A549 (cell line): Measurements from ENCODE around the gene F2.

Experiments used
- CTCF ChIP-seq: fragments of >200 bp; sonication (Bioruptor Twin); formaldehyde crosslinking; IDR thresholded peaks from 3 replicates; pipeline ENCODE4 v1.5.1; 2016
- EP300 ChIP-seq, 2 experiments: fragments of >200 bp; sonication (Bioruptor Twin); formaldehyde crosslinking; IDR thresholded peaks; 2 replicates in 1 of 2; 3 replicates in 1 of 2; pipeline ENCODE4 v1.6.1; 2016 to 2017
- HEYL ChIP-seq: fragments of 250-450 bp; sonication (Bioruptor Pico); IDR thresholded peaks from 2 replicates; pipeline ENCODE4 v1.8.0; 2021; ENCODE audit warnings: mild to moderate bottlenecking, moderate library complexity
- MAZ ChIP-seq: fragments of 150-350 bp; IDR thresholded peaks from 2 replicates; pipeline ENCODE4 v1.6.1; 2014; ENCODE audit warnings: antibody characterized with exemption, low read depth, low read length, borderline replicate concordance
- NR3C1 ChIP-seq: fragments of >200 bp; sonication (Bioruptor Twin); formaldehyde crosslinking; IDR thresholded peaks from 3 replicates; pipeline ENCODE4 v1.6.1; 2017
- RNF2 ChIP-seq: fragments of 200-600 bp; sonication (generic); IDR thresholded peaks from 2 replicates; pipeline ENCODE4 v1.6.1; 2016; ENCODE audit warnings: low read depth, mild to moderate bottlenecking, antibody characterized with exemption, moderate library complexity, borderline replicate concordance
- SMC3 ChIP-seq: fragments of >200 bp; sonication (Bioruptor Twin); formaldehyde crosslinking; IDR thresholded peaks from 3 replicates; pipeline ENCODE4 v1.6.1; 2018; ENCODE audit warnings: inconsistent platforms
- USF2 ChIP-seq: fragments of 450-650 bp; IDR thresholded peaks from 2 replicates; pipeline ENCODE4 v1.6.1; 2014; ENCODE audit warnings: antibody characterized with exemption

DNA sequence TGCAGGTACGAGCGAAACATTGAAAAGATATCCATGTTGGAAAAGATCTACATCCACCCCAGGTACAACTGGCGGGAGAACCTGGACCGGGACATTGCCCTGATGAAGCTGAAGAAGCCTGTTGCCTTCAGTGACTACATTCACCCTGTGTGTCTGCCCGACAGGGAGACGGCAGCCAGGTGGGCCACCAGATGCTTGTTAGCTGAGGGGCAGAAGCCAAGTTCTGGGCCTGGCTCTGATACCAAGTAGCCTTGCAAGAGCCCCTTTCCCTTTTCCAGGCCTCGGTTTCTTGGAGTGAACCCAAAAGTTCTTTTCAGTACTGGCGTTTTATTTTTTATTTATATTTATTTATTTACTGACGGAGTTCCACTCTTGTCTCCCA, 9.6 kb downstream of the F2 start:
- TF ChIP-seq HEYL (CRISPR knock-in tag) (no peak), USF2 (no peak), CTCF (no peak), SMC3 (no peak), EP300 (IDR thresholded peaks at IDR 0.05) (no peak), RNF2 (no peak), MAZ (no peak), NR3C1 (no peak)
